WERI-Rb-1 (cell line): ENCODE data around the gene NOG.

Experiments used
- DNase-seq: peaks from one replicate; pipeline ENCODE4 v3.0.0-alpha.2; 2020
- H3K27ac ChIP-seq: fragments of 250-450 bp; sonication (Bioruptor Pico); 2 replicates; pipeline ENCODE4 v1.5.1; 2020; ENCODE audit warnings: mild to moderate bottlenecking, moderate library complexity
- H3K27me3 ChIP-seq: fragments of 250-450 bp; sonication (Bioruptor Pico); 2 replicates; pipeline ENCODE4 v1.5.1; 2021; ENCODE audit warnings: mild to moderate bottlenecking, low read depth, moderate library complexity; ENCODE audit not compliant: insufficient read depth, severe bottlenecking
- H3K36me3 ChIP-seq: fragments of 250-450 bp; sonication (Bioruptor Pico); 2 replicates; pipeline ENCODE4 v1.5.1; 2020; ENCODE audit warnings: mild to moderate bottlenecking, moderate library complexity
- H3K4me3 ChIP-seq: 2 replicates; pipeline ENCODE4 v1.5.1; 2011; ENCODE audit warnings: low read depth, mild to moderate bottlenecking, control low read depth, low read length
- H3K9me3 ChIP-seq: fragments of 250-450 bp; sonication (Bioruptor Pico); 2 replicates; pipeline ENCODE4 v1.5.1; 2021; ENCODE audit warnings: mild to moderate bottlenecking, moderate library complexity; ENCODE audit not compliant: severe bottlenecking
- TF ChIP-seq, protein P1 (sequence below): IDR thresholded peaks from 2 replicates; pipeline ENCODE4 v1.5.1; 2011; ENCODE audit warnings: low read depth, mild to moderate bottlenecking, control low read depth, inconsistent platforms, low read length

The NOG gene

DNA sequence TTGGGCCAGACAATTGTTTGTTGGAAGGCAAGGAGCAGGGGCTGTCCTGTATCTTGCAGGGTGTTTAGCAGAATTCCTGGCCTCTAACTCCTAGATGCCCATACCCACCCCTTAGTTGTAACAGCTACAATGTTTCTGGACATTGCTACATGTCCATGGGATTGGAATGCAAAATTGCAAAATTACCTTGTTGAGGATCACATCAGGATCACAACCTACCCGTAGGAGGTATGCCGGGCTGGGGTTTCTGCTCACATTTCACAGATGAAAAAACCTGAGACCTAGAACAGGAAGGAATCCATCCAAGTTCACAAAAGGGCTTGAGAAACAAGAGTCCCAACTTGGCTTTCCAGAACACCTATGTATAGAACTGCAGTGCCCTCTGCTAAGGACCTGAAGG, 22.7 kb downstream of the NOG start:
- H3K9me3 ChIP-seq = peaks cover 3% of the 10 kb centered on the region
- H3K4me3 ChIP-seq = no peak overlapping the region
- peaks cover 57% of the 10 kb centered on the region for H3K27me3 ChIP-seq
- no peak for DNase-seq
- TF ChIP-seq, protein P1, sequence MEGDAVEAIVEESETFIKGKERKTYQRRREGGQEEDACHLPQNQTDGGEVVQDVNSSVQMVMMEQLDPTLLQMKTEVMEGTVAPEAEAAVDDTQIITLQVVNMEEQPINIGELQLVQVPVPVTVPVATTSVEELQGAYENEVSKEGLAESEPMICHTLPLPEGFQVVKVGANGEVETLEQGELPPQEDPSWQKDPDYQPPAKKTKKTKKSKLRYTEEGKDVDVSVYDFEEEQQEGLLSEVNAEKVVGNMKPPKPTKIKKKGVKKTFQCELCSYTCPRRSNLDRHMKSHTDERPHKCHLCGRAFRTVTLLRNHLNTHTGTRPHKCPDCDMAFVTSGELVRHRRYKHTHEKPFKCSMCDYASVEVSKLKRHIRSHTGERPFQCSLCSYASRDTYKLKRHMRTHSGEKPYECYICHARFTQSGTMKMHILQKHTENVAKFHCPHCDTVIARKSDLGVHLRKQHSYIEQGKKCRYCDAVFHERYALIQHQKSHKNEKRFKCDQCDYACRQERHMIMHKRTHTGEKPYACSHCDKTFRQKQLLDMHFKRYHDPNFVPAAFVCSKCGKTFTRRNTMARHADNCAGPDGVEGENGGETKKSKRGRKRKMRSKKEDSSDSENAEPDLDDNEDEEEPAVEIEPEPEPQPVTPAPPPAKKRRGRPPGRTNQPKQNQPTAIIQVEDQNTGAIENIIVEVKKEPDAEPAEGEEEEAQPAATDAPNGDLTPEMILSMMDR = no peak
- no peaks in the 10 kb centered on the region for H3K36me3 ChIP-seq
- H3K27ac ChIP-seq = no peak overlapping the region

DNA sequence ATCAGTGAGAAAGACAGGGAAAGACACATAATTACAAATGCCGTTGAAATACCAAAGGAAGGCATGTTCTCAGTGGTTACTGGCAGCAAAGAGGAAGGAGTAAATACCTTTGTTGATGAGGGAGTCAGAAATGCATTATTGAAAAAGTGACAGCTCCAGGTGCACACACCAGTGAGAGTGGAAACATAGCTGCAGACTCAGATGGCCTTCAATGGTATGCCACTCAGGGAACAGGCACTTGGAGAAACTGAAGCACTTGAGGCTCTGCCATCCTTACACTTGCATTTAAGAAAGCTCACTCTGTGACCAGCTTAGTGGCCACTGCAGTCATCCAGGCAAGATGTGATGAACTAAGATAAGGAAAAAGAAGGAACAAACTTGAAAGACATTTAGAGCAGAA, 29.9 kb downstream of the NOG start:
- no peak for DNase-seq

DNA sequence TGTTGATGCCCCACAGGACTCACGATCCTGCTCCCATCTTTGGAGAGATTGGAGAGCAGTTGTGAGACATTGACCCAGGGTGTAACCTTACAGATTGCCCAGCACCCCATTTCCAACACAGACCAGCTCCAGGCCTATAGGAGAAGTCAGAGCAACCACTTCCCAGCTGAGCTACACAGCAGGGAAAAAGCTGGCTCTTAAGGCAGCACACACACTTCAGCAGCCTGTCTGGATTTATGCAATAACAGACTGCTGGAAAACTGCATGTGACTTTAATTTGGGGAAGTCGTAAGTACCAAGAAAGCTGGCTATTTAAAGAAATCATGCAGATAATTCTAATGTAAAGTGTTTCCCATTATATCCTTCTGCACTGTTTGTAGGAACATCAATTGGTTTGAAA, 30.8 kb downstream of the NOG start:
- no peak overlapping the region for H3K4me3 ChIP-seq
- H3K9me3 ChIP-seq = peaks cover 3% of the 10 kb centered on the region
- TF ChIP-seq, protein P1 = no peak
- no peak overlapping the region for H3K27ac ChIP-seq
- no peaks in the 10 kb centered on the region for H3K36me3 ChIP-seq
- H3K27me3 ChIP-seq = peaks cover 86% of the 10 kb centered on the region
- no peak for DNase-seq

More for the DNA sequence above, 29.9 kb downstream of the NOG start:
- Histone ChIP-seq H3K27ac (no peak overlapping the region), H3K9me3 (peaks cover 3% of the 10 kb centered on the region), H3K36me3 (no peaks in the 10 kb centered on the region), H3K27me3 (peaks cover 83% of the 10 kb centered on the region), H3K4me3 (no peak overlapping the region)
- TF ChIP-seq, protein P1 = no peak

DNA sequence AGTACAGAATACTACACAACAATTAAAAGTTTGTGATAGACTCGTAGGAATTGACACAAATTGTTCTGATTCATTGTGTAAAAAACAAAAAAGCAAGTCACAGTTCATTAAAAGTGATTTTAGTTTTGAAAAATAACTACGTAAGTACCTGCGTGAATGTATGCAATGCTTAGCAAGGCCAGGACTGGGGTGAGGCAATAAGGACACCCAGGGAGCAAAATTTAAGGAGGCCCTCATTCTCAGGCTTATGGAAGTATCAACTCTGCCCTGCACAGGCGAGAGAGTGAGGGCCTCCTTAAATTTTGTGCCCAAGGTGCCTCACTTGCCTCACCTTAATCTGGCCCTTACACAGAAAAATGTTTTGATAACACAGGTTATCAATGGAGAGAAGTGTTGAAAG, 31.4 kb downstream of the NOG start:
- Histone ChIP-seq H3K27ac (no peak overlapping the region), H3K36me3 (no peaks in the 10 kb centered on the region), H3K4me3 (no peak overlapping the region), H3K9me3 (peaks cover 3% of the 10 kb centered on the region), H3K27me3 (peaks cover 86% of the 10 kb centered on the region)
- TF ChIP-seq, protein P1 = no peak
- no peak for DNase-seq

DNA sequence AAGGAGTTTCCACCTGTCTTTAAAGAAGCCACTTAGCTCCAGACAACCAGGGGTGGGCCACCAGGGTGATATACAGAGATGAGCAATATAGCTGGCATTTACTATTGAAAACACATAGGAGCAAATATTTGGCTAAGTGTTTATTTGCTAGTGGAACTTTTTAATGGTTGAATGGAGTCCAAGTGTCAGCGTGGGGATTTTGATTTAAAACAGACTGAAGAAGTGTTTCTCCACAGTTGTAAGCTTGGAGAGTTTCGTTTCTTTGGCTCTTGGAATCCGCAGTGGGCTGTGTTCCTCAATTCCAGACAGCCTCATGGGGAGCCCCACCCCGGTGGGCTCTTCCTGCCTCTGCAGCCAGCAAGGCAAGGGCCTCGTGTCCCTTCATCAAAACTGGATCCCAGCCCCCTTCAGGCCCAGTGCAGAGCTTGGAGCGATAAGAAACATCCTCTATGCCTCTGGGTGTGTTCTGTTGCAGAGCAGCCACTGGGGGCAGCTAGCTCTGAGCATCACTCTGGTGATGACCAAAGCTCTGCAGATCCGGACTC, 36.1 kb downstream of the NOG start:
- no peak overlapping the region for H3K4me3 ChIP-seq
- TF ChIP-seq, protein P1 = peak; percentile 83
- H3K9me3 ChIP-seq = no peaks in the 10 kb centered on the region
- H3K36me3 ChIP-seq = no peaks in the 10 kb centered on the region
- H3K27me3 ChIP-seq = peaks cover 85% of the 10 kb centered on the region
- peak; percentile 45 for DNase-seq
- H3K27ac ChIP-seq = no peak overlapping the region

DNA sequence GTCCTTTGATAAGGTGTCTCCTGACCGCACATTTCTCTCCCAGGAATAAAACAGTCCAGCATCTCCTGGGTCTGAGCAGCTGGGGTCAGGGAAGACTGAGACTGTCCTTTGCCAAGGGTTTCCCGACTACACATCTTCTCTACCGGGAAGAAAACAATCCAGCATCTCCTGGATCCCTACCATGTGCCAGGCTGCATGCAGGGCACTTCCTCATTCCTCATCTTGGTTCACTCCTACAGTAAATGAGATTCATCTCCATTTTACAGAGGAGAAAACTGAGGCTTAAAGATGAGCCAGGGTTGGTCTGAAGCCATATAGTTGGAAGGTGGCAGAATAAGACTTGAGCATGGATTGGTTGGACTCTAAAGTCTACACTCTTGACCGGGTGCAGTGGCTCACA, 36.7 kb downstream of the NOG start:
- no peak overlapping the region for H3K4me3 ChIP-seq
- no peaks in the 10 kb centered on the region for H3K36me3 ChIP-seq
- H3K27me3 ChIP-seq = peaks cover 88% of the 10 kb centered on the region
- H3K9me3 ChIP-seq = no peaks in the 10 kb centered on the region
- no peak overlapping the region for H3K27ac ChIP-seq
- DNase-seq = no peak
- TF ChIP-seq, protein P1 = no peak
